ENCODE measurements around the gene PCGF1.
A peak's percentile ranks its signal among the peaks of the same experiment; 100 is the strongest.
"Not testable (repeated sequence)": the region's sequence is repeated elsewhere in the genome, so short reads cannot be mapped to it uniquely, and the experiment has no call there.

Gene PCGF1

GRCh38 chr2:74499940-74500577 is 7.4 kb downstream of the PCGF1 start:
- DNase-seq = no peak

GRCh38 chr2:74499267-74499939 is 8.1 kb downstream of the PCGF1 start, which contains the start of gene LBX2:
LBX2 (minus strand) TSS chr2:74499603; CDS start chr2:74499537, 66 bp downstream.
- no peak for DNase-seq

DNA sequence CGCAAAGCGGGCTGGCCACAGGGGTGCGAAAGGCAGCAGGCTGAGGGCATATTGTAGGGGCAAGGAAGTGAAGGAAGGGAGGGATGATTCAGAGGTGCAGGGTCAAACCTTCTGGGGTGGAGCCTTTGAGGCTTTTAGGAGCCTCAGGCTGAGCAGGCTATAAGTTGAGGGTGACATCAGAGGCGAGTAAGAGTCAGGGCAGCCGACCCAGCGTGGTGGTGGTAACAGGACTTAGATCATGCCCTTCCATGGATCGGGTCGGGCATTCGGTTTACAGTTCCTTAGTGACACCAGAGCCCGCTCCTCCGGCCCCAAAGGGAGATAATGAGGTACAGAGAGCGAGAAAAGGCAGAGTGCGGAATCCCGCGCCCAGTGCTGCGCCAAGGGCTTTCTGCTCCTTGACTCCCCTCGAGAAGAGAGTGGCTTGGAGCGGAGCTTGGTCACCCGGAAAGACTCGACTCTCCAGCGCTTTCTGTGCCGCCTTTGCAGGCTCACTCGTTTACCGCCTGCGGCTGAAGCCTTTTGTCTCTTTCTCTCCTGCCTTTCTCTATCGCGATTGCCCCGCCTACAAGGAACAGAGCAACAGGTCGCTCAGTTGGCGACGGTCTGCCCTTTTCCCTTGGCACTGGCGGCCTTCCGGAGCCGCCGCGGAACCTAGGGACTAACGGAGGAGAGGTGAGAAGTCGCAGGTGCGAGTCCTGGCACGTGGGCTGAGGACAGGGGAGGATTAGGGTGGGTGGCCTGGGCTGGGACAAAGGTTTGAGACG is 8.8 kb downstream of the PCGF1 start:
- DNase-seq = no peak

- no peak for DNase-seq
Observed at GRCh38 chr2:74497777-74498499, 9.6 kb downstream of the PCGF1 start.

DNA sequence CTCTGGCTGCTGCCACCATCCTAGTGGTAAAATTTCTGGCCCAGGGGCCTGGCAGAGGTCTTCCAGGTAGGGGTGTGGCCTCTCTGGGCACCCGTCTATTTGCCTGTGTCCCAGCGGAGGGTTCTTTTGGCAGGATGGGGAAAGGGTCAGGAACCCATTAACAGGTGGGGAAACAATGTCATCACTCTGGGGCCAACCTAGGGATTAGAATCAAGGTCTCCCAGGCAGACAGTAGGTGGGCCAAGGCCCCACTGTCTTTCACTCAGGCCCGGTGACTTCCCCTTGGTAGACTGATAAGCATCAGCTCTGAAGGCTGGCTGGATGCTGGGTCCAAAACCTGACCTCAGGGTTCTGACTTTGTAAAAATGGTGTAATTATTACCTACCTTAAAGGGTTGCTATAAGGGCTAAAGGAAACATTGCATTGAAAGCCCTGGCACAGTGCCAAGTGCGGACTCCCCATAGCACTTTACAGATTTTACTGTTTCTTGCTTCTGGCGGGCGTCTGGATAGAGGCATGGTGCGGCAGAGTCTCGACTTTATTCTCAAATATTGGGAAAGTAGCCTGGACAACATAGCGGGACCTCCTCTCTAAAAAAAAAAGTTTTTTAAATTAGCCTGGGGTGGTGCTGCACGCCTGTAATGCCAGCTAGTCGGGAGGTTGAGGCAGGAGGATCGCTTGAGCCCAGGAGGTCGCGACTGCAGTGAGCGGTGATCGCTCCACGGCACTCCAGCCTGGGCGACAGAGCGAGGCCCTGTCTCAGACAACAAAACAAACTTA is 10.3 kb downstream of the PCGF1 start:
- DNase-seq = no peak

- DNase-seq = no peak
Observed at GRCh38 chr2:74495440-74495839, 12.1 kb downstream of the PCGF1 start.

- no peak for DNase-seq
Observed at GRCh38 chr2:74493546-74493945, 13.9 kb downstream of the PCGF1 start.

GRCh38 chr2:74491648-74492544 is 15.6 kb downstream of the PCGF1 start:
- DNase-seq = no peak

- DNase-seq = no peak
Observed at GRCh38 chr2:74489906-74490305, 17.6 kb downstream of the PCGF1 start.

GRCh38 chr2:74488643-74489481 is 18.6 kb downstream of the PCGF1 start:
- DNase-seq = no peak

DNA sequence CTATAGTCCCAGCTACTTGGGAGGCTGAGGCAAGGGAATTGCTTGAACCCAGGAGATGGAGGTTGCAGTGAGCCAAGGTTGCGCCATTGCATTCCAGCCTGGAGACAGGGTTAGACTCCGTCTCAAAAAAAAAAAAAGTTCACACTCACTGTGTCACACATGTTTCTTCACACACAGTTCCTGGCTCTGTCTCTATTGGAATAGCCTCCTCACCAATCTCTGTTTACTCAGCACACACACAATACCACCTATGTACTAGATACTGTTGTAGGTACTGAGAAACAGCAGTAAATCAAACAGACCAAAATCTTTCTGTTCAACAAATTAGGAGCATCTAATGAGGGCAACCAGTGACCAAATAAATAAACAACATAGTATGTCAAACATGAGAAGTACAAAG is 21.4 kb downstream of the PCGF1 start:
- DNase-seq = no peak

- not testable (repeated sequence) for DNase-seq
Observed at GRCh38 chr2:74483675-74484164, 23.8 kb downstream of the PCGF1 start.

GRCh38 chr2:74482801-74483674 is 24.5 kb downstream of the PCGF1 start, which contains the start of the genes CCDC142 and TTC31:
CCDC142 (minus strand) TSS chr2:74482998; CDS start chr2:74482837, 161 bp downstream.
TTC31 (plus strand) TSS chr2:74483081; CDS start chr2:74483096, 15 bp downstream.
- peak; percentile 85 to 100 (median 95) for DNase-seq

GRCh38 chr2:74481961-74482800 is 25.3 kb downstream of the PCGF1 start:
- DNase-seq = peak in 15 of 58 donors; percentile 51 to 84 (median 71)

DNA sequence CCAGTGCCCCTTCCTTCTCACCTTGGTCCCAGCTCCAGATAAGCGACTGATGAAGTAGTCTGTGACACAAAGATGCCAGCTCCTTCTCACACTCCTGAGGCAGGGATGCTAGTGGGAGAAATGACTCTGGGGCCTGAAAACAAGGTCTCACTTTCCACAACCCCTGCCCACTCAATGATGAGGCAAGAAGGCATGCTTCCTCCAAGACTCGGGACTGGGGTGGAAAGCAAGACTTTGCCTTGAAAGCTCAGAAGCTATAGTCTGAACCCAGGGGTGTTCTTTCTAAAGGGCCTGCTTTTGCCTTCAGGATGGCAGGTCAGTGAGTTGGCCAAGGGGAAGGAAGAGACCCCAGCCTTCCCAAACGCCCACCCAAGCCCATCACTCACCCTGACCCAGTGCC is 26.1 kb downstream of the PCGF1 start:
- no peak for DNase-seq

- DNase-seq = no peak
Observed at GRCh38 chr2:74474899-74475298, 32.6 kb downstream of the PCGF1 start.
